Retinal pigment epithelial cell (primary cell): ENCODE data around the gene MOV10L1.
"Not testable (repeated sequence)": the region's sequence is repeated elsewhere in the genome, so short reads cannot be mapped to it uniquely, and the experiment has no call there.

Experiments used
- DNase-seq: peaks from one replicate; pipeline ENCODE4 v3.0.0-alpha.2; 2010; ENCODE audit warnings: low read depth
- H3K4me3 ChIP-seq: 2 replicates; pipeline ENCODE4 v1.5.1; 2011; ENCODE audit warnings: mild to moderate bottlenecking, low read length, control low read depth, moderate library complexity
- CTCF ChIP-seq: conservative IDR thresholded peaks from 2 replicates; pipeline ENCODE4 v1.5.1; 2011; ENCODE audit warnings: low read depth, low read length, control low read depth, inconsistent platforms

Gene MOV10L1

DNA sequence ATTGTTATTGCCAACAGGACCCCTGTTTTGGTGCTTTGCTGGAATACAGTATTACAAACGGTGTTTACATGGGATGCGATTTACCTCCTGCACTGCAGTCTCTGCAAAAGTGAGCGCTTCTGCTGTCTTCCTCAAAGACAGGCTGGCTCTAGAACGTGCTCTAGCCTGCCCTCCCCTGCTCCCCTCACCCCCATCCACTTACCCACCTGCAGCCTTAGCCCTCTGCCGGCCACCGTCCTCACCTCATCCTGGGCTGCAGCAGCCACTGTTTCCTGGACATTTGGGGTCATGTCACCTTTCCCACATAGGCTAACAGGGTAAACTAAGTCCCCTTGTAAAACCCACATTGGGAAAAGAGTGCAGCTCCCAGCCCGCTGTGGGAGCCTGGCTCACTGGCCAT, 71.1 kb downstream of the MOV10L1 start:
- DNase-seq: no peak
- no peak for TF ChIP-seq CTCF
- H3K4me3 ChIP-seq: no peak overlapping the region

DNA sequence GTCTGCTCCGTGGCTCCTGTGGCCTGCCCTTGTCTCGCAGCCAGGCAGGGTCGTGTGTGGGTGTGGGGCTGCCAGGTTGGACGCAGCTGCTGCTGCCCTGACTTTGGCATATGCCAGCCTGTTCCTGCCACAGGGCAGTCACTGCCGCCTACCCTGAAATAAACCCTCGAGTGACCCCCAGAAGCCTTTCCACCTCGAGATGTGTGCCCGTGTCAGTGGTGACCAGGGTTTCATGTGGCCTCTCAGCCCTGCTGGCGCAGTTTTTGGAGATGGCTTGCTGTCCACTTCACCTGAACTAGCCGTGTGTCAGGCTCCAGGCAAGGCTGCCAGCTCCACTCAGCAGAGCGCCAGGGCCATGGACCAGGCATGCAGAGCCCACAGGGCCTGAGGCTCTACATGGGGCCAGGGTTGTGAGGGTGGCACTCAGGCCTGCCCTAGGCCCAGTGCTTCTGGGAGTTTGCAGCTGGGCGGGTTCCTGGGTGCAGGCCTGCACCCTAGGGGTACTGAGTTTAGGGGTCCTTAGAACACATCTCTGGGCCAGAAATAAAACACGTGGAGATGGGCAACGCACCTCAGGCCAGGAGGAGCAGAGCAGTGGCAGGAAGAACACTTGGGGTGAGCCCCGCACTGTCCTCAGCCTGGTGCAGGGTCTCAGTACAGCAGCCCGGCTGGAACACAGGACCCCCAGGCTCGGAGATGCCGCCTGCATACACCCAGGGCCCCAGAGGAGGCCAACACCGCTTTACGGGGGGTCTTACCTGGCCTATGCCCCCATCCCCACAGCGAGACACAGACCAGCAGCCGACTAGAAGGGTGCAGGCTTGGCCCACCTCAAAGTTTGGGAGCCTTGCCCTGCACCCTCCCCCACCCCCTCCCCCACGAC, 71.9 kb downstream of the MOV10L1 start:
- H3K4me3 ChIP-seq: no peak overlapping the region
- TF ChIP-seq CTCF: no peak
- DNase-seq: no peak

- no peak for TF ChIP-seq CTCF
- DNase-seq: no peak
- no peak overlapping the region for H3K4me3 ChIP-seq
Observed at GRCh38 chr22:50162391-50162956, 72.7 kb downstream of the MOV10L1 start.

DNA sequence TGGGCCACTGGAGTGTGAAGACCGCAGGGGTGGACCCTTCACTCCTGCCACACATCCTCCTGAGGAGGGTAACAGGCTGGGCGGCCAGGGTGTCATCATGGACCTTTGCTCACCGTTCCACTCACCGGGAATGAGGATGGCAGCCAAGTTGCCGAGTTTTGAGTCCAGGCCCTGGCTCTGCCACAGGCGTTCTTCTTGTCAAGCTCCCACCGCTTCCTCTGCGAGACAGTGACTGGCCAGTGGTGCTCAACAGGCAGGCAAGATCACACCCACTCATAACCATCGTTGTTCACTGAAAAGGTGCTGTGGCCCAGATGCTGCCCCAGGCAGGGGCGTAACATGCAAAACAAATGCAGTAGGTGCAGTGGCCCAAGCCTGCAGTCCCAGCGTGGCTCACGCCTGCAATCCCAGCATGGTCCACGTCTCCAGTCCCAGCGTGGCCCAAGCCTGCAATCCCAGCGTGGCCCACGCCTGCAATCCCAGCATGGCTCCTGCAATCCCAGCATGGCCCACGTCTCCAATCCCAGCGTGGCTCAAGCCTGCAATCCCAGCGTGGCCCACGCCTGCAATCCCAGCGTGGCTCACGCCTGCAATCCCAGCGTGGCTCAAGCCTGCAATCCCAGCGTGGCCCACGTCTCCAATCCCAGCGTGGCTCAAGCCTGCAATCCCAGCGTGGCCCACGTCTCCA, 75.8 kb downstream of the MOV10L1 start:
- TF ChIP-seq CTCF: no peak
- no peak overlapping the region for H3K4me3 ChIP-seq
- no peak for DNase-seq

DNA sequence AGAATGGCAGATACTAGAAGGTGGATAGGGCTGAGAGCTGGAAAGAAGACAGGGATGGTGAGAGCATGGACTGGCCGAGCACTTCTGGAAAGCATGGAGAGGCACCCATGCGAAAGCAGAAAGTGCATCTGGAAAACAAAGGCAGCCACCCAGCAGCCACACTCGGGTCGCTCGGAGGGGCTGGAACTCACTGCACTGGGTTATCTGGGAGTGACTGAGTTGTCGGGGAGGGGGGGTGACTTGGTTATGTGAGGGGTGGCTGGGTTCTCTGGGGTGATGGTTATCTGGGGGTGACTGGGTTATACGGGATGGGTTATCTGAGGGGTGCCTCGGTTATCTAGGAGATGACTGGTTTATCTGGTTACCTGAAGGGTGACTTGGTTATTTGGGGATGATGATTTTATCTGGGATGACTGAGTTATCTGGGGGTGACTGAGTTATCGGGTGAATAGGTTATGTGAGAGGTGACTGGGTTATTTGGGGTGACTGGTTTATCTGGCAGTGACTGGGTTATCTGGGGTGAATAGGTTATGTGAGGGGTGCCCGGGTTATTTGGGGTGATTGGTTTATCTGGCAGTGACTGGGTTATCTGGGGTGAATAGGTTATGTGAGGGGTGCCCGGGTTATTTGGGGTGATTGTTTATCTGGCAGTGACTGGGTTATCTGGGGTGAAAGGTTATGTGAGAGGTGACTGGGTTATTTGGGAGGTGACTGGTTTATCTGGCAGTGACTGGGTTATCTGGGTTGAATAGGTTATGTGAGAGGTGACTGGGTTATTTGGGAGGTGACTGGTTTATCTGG, 78.1 kb downstream of the MOV10L1 start:
- no peak for DNase-seq

GRCh38 chr22:50168490-50169180, 78.8 kb downstream of the MOV10L1 start:
- not testable (repeated sequence) for DNase-seq, H3K4me3 ChIP-seq

More for the DNA sequence above, 78.1 kb downstream of the MOV10L1 start:
- no peak for TF ChIP-seq CTCF
- H3K4me3 ChIP-seq: no peak overlapping the region
